SIG-M5 treated with dmso at 0.1 percent for 504 hours (cell line): Measurements from ENCODE around the gene POLR2C.
A peak's percentile ranks its signal among the peaks of the same experiment; 100 is the strongest.

Source experiments
- DNase-seq: peaks from one replicate; lab custom pipeline; 2025; ENCODE audit not compliant: unreplicated experiment; lab: John Stamatoyannopoulos, UW

POLR2C gene

GRCh38 chr16:57447186-57447962, 15.1 kb upstream of the POLR2C start, which contains the start of the genes CIAPIN1 and COQ9:
CIAPIN1 (minus strand) TSS chr16:57447385; CDS start chr16:57440928, 6,457 bp downstream.
COQ9 (plus strand) TSS chr16:57447479; CDS start chr16:57447506, 27 bp downstream.
- DNase-seq: peak; percentile 73

- DNase-seq: no peak
These were observed 10.5 kb upstream of the POLR2C start for GRCh38 chr16:57452021-57452420.

GRCh38 chr16:57462978-57463362, 491 bp downstream of the POLR2C start:
- no peak for DNase-seq

- DNase-seq: no peak
These were observed 2.0 kb downstream of the POLR2C start for GRCh38 chr16:57464523-57464922.

- no peak for DNase-seq
These were observed 5.9 kb downstream of the POLR2C start for GRCh38 chr16:57468346-57468745.

- no peak for DNase-seq
These were observed 6.6 kb downstream of the POLR2C start for GRCh38 chr16:57469046-57469445.

GRCh38 chr16:57469917-57470470, 7.5 kb downstream of the POLR2C start:
- DNase-seq: no peak

GRCh38 chr16:57470711-57471110, 8.2 kb downstream of the POLR2C start:
- no peak for DNase-seq

GRCh38 chr16:57471209-57471608, 8.7 kb downstream of the POLR2C start:
- DNase-seq: no peak

- DNase-seq: no peak
These were observed 9.6 kb downstream of the POLR2C start for GRCh38 chr16:57471852-57472664.

GRCh38 chr16:57472665-57473060, 10.2 kb downstream of the POLR2C start:
- DNase-seq: no peak

- DNase-seq: no peak
These were observed 10.8 kb downstream of the POLR2C start for GRCh38 chr16:57473176-57473840.

- DNase-seq: no peak
These were observed 11.4 kb downstream of the POLR2C start for GRCh38 chr16:57473906-57474305.

GRCh38 chr16:57474671-57475661, 12.5 kb downstream of the POLR2C start:
- DNase-seq: no peak

- DNase-seq: peak; percentile 55
These were observed 13.3 kb downstream of the POLR2C start for GRCh38 chr16:57475711-57476339.

GRCh38 chr16:57476546-57477410, 14.3 kb downstream of the POLR2C start:
- no peak for DNase-seq

GRCh38 chr16:57477531-57478202, 15.2 kb downstream of the POLR2C start:
- DNase-seq: no peak
